ENCODE results near the gene PIP5K1A.
A peak's percentile ranks its signal among the peaks of the same experiment; 100 is the strongest.

Gene PIP5K1A

DNA sequence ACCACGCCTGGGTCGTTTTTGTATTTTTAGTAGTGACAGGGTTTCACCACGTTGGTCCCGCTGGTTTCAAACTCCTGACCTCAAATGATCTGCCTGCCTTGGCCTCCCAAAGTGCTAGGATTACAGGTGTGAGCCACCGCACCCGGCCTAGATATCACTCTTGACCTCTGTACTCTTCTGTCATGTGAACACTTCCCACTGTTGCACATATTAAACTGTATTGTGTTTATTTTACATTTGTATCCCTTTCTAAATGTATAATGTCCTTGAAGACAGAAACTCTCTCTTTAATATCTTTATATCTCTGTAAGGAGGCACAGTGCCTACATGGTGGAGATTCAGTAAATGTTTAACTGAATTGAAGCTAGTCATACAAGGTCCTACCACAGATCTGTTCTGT lies 36.9 kb downstream of the PIP5K1A start:
- no peak for DNase-seq (ENCODE audit: low read depth, low spot score)
- Histone ChIP-seq H3K27ac (no peak overlapping the region), H3K36me3 (ENCODE audit: insufficient read depth, low read length) (peaks cover 88% of the 10 kb centered on the region), H3K9me3 (ENCODE audit: low read depth, low read length) (no peaks in the 10 kb centered on the region), H3K4me3 (no peak overlapping the region), H3K9ac (ENCODE audit: insufficient read length) (no peak overlapping the region)
- TF ChIP-seq FOXP2 (optimal IDR thresholded peaks at IDR 0.05; ENCODE audit: control extremely low read depth, extremely low read length, insufficient read depth): no peak
- TF ChIP-seq EZH2 (IDR thresholded peaks at IDR 0.05): no peak
- TF ChIP-seq POLR2AphosphoS5 (IDR thresholded peaks at IDR 0.05; ENCODE audit: borderline replicate concordance, low read depth, low read length): no peak

DNA sequence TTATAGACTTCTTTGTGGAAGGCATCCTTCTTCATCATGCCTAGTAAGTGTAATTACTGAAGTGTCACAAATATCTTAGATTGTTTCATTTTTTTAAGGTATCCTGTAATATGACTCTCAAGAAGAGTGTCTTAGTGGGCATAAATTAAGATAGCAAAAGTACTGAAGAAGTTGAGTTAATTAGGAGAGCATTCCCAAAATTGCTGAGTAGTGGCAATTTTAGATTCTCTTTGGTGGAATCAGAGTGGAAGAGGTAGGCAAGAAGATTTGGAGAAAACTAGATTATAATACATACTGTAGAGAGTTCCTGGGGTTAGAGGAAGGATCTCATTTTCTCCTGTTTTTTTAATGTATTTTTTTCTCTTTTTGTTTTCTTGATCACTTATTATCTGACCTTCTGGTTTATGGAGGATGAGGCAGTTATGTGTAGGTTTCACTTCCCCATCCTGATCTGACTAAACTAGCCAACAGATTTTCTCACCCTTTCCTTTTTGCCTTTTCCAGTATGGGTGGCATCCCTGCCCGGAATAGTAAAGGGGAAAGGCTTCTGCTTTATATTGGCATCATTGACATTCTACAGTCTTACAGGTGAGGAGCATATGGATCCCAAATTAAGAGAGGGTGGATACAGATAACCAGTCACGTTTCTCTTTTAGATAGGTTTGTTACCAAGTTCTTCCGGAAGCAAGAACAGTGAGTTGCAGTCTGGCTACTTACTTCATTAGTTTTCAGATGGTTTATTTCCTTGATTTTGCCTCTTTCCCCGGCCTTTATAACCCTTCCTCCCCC lies 39.5 kb downstream of the PIP5K1A start:
- H3K4me3 ChIP-seq: no peak overlapping the region
- DNase-seq (ENCODE audit: low read depth, low spot score): no peak
- no peaks in the 10 kb centered on the region for H3K9me3 ChIP-seq (ENCODE audit: low read depth, low read length)
- H3K27ac ChIP-seq: no peak overlapping the region
- peaks cover 87% of the 10 kb centered on the region for H3K36me3 ChIP-seq (ENCODE audit: insufficient read depth, low read length)
- no peak overlapping the region for H3K9ac ChIP-seq (ENCODE audit: insufficient read length)
- TF ChIP-seq FOXP2 (optimal IDR thresholded peaks at IDR 0.05; ENCODE audit: control extremely low read depth, extremely low read length, insufficient read depth) (no peak), POLR2AphosphoS5 (IDR thresholded peaks at IDR 0.05; ENCODE audit: borderline replicate concordance, low read depth, low read length) (no peak)

DNA sequence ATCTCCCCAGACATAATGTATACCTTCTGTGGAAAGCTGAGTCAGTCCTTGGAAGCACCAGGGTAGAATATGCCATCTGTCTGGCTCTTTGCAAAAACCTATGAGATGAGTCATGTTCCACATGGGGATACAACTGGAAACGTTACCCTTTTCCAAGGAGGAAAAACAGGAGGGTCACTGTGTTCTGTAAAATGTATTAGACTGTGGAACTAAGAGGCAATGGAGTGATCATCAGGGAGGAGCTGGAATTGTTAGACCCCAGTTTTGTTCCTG lies 40.1 kb downstream of the PIP5K1A start:
- Histone ChIP-seq H3K36me3 (ENCODE audit: insufficient read depth, low read length) (peaks cover 92% of the 10 kb centered on the region), H3K9me3 (ENCODE audit: low read depth, low read length) (no peaks in the 10 kb centered on the region), H3K27ac (no peak overlapping the region), H3K4me3 (no peak overlapping the region), H3K9ac (ENCODE audit: insufficient read length) (no peak overlapping the region)
- DNase-seq (ENCODE audit: low read depth, low spot score): no peak
- TF ChIP-seq POLR2AphosphoS5 (IDR thresholded peaks at IDR 0.05; ENCODE audit: borderline replicate concordance, low read depth, low read length): no peak
- no peak for TF ChIP-seq EZH2 (IDR thresholded peaks at IDR 0.05)
- no peak for TF ChIP-seq FOXP2 (optimal IDR thresholded peaks at IDR 0.05; ENCODE audit: control extremely low read depth, extremely low read length, insufficient read depth)

- H3K36me3 ChIP-seq (ENCODE audit: insufficient read depth, low read length): peaks cover 93% of the 10 kb centered on the region
- no peak for TF ChIP-seq POLR2AphosphoS5 (IDR thresholded peaks at IDR 0.05; ENCODE audit: borderline replicate concordance, low read depth, low read length)
- no peak for TF ChIP-seq FOXP2 (optimal IDR thresholded peaks at IDR 0.05; ENCODE audit: control extremely low read depth, extremely low read length, insufficient read depth)
- TF ChIP-seq EZH2 (IDR thresholded peaks at IDR 0.05): no peak
- no peaks in the 10 kb centered on the region for H3K9me3 ChIP-seq (ENCODE audit: low read depth, low read length)
- no peak for DNase-seq (ENCODE audit: low read depth, low spot score)
- H3K4me3 ChIP-seq: no peak overlapping the region
- no peak overlapping the region for H3K9ac ChIP-seq (ENCODE audit: insufficient read length)
- no peak overlapping the region for H3K27ac ChIP-seq
These were observed 44.1 kb downstream of the PIP5K1A start for GRCh38 chr1:151242442-151242841.

DNA sequence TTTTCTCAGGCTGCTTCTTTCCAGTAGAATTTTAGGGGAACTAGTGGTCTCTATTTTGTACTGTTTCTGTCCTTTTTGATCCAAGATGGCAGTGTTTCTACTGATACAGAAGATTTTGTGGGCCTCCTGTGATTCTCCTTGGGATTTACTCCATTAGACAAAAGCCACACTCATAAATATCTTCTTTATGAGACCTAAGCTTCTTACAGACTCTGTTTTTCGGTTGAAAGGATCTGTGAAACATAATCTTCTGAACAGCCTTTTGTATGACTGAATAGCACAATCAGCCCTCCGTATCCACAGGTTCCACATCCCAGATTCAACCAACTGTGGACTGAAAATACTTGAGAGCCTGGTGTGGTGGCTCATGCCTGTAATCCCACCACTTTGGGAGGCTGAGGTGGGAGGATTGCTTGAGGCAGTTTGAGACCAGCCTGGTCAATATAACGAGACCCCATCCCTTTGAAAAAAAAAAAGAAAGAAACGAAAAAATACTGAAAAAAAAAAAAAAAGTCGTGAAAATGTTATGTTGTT lies 45.4 kb downstream of the PIP5K1A start:
- Histone ChIP-seq H3K36me3 (ENCODE audit: insufficient read depth, low read length) (peaks cover 93% of the 10 kb centered on the region), H3K9me3 (ENCODE audit: low read depth, low read length) (no peaks in the 10 kb centered on the region), H3K27ac (no peak overlapping the region), H3K4me3 (no peak overlapping the region), H3K9ac (ENCODE audit: insufficient read length) (no peak overlapping the region)
- TF ChIP-seq FOXP2 (optimal IDR thresholded peaks at IDR 0.05; ENCODE audit: control extremely low read depth, extremely low read length, insufficient read depth): no peak
- no peak for TF ChIP-seq EZH2 (IDR thresholded peaks at IDR 0.05)
- no peak for TF ChIP-seq POLR2AphosphoS5 (IDR thresholded peaks at IDR 0.05; ENCODE audit: borderline replicate concordance, low read depth, low read length)
- DNase-seq (ENCODE audit: low read depth, low spot score): no peak

DNA sequence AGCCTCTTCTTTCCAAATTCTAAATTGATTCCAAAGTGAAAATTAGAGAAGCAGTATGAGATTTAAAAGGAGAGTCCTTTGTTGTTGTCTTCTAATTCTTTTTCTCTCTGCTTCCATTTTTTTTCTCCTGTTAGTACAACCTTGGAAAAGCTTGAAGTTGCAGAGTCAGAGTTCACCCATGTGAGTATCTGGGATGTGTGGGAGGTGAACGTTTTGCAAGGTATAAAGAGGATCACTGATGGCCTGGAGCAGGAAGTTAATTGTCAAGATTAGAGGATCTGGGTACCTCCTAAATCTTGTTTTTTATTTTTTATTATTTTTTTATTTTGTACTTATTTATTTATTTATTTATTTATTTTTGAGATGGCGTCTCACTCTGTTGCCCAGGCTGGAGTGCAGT lies 48.4 kb downstream of the PIP5K1A start:
- H3K27ac ChIP-seq: 0 out of 2 replicates have a peak overlapping the region, but pooled peaks have one; percentile 1
- H3K4me3 ChIP-seq: no peak overlapping the region
- no peak for TF ChIP-seq POLR2AphosphoS5 (IDR thresholded peaks at IDR 0.05; ENCODE audit: borderline replicate concordance, low read depth, low read length)
- TF ChIP-seq EZH2 (IDR thresholded peaks at IDR 0.05): no peak
- TF ChIP-seq FOXP2 (optimal IDR thresholded peaks at IDR 0.05; ENCODE audit: control extremely low read depth, extremely low read length, insufficient read depth): no peak
- peaks cover 78% of the 10 kb centered on the region for H3K36me3 ChIP-seq (ENCODE audit: insufficient read depth, low read length)
- no peaks in the 10 kb centered on the region for H3K9me3 ChIP-seq (ENCODE audit: low read depth, low read length)
- no peak overlapping the region for H3K9ac ChIP-seq (ENCODE audit: insufficient read length)
- DNase-seq (ENCODE audit: low read depth, low spot score): no peak

DNA sequence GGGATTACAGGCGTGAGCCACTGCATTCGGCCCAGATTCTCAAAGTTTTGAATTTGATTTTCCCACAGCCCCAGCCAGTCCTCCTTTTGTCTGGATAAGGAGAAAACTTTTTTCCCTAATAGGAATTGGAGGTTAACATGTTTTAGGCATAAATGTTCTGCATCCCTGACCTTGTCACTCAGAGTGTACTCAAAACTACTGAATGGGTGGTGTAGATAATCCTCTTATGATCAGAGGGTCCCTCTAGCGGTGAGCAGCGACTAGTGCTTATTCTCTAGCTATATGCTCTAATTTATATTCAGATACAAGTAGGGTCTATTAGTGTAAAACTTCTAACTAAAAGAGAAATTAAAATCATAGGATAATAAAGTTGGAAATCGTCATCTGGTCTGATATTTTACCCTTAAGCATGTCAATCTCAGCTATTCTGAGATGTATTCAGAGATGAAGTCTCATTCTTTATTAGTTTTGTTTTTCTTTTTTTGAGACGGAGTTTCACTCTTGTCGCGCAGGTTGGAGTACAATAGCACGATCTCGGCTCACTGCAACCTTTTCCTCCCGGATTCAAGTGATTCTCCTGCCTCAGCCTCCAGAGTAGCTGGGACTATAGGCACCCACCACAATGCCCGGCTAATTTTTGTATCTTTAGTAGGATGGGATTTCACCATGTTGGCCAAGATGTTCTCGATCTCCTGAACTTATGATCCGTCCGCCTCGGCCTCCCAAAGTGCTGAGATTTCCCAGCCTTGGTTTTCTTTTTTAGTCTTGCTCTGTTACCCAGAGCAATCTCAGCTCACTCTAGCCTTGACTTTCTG lies 53.5 kb downstream of the PIP5K1A start:
- no peak for TF ChIP-seq POLR2AphosphoS5 (IDR thresholded peaks at IDR 0.05; ENCODE audit: borderline replicate concordance, low read depth, low read length)
- TF ChIP-seq FOXP2 (optimal IDR thresholded peaks at IDR 0.05; ENCODE audit: control extremely low read depth, extremely low read length, insufficient read depth): no peak
- no peak for TF ChIP-seq EZH2 (IDR thresholded peaks at IDR 0.05)
- Histone ChIP-seq H3K9ac (ENCODE audit: insufficient read length) (no peak overlapping the region), H3K9me3 (ENCODE audit: low read depth, low read length) (no peaks in the 10 kb centered on the region), H3K36me3 (ENCODE audit: insufficient read depth, low read length) (peaks cover 27% of the 10 kb centered on the region), H3K27ac (0 out of 2 replicates have a peak overlapping the region, but pooled peaks have one; percentile 21), H3K4me3 (no peak overlapping the region)
- peak; percentile 71 for DNase-seq (ENCODE audit: low read depth, low spot score)

Measured in SK-N-MC (cell line).